ENCODE data around the gene ARHGAP33.

The ARHGAP33 gene

DNA sequence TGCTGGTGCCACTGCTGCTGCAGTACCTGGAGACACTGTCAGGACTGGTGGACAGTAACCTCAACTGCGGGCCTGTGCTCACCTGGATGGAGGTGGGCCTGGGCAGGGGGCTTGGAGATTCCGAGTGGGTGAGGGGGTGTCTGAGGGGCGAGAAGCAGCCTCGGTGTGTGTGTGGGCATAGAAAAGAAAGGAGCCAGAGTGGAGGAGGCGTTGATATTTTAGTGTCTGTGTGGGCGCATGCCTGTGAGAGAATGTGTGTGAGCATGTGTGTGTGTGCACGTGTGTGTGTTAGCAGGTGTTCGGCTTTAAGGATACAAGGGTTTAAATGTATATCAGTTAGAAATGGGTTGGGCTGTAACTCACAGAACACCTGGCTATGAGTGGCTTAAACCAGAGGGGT lies 3.7 kb downstream of the ARHGAP33 start:
- no peak for DNase-seq

DNA sequence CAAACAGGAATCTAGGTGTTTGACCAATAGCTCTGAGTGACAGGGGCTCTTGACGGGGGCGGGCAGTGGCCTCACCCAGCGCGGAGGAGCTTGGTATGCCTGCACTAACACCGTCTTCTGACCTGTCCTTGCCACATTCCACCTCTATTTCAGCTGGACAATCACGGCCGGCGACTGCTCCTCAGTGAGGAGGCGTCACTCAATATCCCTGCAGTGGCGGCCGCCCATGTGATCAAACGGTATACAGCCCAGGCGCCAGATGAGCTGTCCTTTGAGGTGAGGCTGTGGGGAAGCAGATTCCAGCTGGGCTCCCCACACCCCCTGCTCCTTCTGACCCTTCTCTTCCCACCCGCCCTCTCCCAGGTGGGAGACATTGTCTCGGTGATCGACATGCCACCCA lies 4.7 kb downstream of the ARHGAP33 start:
- DNase-seq = no peak

DNA sequence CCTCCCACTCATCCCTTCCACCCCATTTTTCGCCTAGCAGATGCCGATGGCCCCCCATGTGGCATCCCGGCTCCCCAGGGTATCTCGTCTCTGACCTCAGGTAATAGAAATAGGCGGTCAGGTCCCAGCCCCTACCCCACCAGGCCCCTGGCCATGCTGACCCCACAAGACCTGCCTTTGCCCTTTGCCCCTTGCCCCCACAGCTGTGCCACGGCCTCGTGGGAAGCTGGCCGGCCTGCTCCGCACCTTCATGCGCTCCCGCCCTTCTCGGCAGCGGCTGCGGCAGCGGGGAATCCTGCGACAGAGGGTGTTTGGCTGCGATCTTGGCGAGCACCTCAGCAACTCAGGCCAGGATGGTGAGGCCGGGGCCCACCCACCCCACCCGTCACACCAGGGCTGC lies 5.4 kb downstream of the ARHGAP33 start:
- DNase-seq = no peak

DNA sequence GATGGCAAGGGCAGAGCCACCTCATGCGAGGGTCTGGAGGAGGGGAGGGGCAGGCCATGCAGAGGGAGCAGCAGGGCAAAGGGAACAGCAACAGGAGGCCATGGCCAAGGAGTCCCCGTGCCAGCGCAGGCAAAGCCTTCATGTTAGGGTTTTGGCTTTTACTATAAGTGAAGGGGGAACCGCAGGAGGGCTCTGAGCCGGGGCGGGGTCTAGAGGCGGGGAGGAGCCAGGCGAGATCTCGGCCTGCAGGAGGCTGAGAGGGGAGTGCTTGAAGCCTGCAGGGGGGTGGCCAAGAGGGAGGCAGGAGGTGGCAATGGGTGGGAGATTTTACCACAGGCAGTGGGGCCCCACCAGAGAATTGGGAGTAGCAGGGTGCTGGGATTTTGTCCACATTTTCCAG lies 6.3 kb downstream of the ARHGAP33 start:
- no peak for DNase-seq

DNA sequence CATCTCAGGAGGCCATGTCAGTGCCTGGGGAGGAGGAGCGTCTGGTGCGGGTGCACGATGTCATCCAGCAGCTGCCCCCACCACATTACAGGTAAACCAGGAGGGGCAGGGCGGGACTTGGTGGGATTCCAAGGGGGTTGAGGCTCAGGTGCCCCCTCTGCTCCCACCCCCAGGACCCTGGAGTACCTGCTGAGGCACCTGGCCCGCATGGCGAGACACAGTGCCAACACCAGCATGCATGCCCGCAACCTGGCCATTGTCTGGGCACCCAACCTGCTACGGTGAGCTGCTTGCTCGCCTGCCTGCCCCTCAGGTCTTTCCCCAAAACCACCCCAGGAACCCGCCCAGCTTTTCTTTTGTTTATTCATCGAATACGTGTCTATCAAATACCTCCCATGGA lies 7.2 kb downstream of the ARHGAP33 start:
- no peak for DNase-seq

DNA sequence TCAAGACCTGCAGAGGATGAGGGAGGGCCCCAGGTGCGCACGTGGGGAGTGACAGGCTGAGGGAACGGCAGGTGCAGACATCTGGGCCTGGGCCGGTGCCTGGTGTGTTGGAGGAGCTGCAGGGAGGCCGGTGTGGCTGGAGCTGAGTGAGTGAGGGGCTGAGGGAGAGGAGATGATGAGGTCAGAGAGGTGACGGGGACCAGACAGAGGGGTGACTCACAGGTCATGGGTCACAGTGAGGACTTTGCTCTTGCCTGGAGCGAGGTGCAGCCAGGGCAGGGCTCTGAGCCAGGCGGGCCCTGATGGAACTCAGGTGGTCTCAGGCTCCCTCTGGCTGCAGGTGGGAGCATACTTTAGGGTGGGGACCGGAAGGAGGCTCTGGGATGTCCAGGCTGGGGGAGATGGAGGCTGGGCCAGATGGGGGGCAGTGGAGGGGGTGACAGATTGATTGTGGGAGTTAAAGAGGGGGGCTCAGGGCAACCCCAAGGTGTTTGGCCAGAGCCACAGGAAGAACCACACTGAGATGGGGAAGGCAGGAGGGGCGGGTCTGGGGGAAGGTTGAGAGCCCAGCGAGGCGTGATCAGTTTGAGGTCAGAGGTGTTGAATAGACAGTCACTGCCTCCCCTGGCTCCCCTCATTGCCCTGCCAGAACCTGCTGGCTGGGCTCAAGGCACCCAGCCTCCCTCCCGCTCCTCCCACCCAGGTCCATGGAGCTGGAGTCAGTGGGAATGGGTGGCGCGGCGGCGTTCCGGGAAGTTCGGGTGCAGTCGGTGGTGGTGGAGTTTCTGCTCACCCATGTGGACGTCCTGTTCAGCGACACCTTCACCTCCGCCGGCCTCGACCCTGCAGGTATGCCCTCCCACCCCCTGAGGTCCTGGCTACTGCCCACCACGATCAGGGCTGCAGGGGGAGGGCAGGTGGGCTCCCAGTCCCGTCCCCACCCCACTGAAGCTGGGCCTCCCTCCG lies 8.4 kb downstream of the ARHGAP33 start:
- no peak for DNase-seq

DNA sequence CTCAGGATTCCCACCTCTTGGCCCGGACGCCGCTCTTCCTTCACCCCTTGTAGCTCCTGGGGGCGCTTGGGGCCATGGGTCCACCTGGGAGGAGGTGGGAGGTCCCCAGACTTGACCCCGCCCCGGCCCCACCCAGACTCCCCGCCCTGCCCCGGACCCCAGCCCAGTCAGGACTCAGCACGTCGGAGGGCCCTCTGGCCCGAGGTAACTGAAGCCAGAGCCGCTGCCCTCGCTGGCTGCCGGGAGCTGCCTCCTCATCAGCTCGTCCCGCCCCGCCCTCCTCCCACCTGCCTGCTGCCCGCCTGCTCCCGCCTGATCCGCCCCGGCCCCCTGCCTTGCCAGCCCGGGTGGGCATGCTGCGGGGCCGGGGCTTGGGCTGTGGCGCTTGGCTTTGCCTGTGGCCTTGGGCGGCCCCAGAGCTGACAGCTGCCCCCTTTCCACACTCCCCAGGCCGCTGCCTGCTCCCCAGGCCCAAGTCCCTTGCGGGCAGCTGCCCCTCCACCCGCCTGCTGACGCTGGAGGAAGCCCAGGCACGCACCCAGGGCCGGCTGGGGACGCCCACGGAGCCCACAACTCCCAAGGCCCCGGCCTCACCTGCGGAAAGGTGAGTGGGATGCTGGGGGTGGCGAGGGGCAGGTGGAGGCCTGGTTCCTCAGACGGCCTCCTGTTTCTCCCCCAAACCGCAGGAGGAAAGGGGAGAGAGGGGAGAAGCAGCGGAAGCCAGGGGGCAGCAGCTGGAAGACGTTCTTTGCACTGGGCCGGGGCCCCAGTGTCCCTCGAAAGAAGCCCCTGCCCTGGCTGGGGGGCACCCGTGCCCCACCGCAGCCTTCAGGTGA lies 9.4 kb downstream of the ARHGAP33 start:
- DNase-seq = no peak

DNA sequence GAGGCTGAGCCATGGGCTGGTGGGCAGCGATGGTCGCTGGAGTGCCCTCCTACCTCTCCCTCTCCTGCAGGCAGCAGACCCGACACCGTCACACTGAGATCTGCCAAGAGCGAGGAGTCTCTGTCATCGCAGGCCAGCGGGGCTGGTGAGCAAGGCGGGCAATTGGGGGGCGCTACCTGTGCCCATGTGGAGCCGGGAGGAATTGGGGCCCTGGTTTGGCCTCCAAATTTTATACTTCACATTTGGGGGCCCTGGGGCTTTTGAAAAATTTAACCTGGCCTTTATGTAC lies 9.9 kb downstream of the ARHGAP33 start:
- DNase-seq = no peak

DNA sequence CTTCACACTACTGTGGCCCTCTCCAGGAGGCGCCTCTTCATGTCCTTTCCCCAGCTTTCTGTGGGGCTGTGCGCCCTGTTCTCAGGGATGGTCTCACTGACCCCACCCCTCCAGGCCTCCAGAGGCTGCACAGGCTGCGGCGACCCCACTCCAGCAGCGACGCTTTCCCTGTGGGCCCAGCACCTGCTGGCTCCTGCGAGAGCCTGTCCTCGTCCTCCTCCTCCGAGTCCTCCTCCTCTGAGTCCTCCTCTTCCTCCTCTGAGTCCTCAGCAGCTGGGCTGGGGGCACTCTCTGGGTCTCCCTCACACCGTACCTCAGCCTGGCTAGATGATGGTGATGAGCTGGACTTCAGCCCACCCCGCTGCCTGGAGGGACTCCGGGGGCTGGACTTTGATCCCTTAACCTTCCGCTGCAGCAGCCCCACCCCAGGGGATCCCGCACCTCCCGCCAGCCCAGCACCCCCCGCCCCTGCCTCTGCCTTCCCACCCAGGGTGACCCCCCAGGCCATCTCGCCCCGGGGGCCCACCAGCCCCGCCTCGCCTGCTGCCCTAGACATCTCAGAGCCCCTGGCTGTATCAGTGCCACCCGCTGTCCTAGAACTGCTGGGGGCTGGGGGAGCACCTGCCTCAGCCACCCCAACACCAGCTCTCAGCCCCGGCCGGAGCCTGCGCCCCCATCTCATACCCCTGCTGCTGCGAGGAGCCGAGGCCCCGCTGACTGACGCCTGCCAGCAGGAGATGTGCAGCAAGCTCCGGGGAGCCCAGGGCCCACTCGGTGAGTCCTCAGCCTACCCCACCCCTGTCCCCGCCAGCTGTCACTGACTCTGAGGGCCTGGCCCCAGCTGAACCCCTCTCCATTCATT lies 11.2 kb downstream of the ARHGAP33 start:
- DNase-seq = no peak

DNA sequence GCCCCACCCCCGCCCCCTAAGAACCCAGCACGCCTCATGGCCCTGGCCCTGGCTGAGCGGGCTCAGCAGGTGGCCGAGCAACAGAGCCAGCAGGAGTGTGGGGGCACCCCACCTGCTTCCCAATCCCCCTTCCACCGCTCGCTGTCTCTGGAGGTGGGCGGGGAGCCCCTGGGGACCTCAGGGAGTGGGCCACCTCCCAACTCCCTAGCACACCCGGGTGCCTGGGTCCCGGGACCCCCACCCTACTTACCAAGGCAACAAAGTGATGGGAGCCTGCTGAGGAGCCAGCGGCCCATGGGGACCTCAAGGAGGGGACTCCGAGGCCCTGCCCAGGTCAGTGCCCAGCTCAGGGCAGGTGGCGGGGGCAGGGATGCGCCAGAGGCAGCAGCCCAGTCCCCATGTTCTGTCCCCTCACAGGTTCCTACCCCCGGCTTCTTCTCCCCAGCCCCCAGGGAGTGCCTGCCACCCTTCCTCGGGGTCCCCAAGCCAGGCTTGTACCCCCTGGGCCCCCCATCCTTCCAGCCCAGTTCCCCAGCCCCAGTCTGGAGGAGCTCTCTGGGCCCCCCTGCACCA lies 11.9 kb downstream of the ARHGAP33 start:
- no peak for DNase-seq

DNA sequence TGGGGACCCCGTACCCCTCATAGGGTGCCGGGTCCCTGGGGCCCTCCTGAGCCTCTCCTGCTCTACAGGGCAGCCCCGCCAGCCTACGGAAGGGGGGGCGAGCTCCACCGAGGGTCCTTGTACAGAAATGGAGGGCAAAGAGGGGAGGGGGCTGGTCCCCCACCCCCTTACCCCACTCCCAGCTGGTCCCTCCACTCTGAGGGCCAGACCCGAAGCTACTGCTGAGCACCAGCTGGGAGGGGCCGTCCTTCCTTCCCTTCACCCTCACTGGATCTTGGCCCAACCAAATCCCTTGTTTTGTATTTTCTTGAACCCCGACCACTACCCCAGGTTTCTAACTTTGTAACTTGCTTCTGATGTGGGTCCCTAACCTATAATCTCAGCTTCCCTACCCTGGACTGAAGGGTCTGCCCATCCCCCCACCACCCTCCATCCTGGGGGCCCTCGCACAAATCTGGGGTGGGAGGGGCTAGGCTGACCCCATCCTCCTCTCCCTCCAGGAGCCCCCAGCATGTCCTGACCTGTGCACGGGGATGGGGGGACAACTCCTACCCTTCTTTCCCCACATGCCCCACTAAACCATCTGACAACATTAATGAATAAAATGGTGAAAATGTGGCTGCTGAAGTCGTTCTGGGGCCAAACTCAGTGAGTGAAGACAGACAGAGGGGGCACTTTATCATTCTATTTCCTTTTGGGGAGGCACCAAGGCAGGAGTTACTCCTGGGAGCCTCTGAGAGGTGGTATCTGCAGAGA lies 13.0 kb downstream of the ARHGAP33 start:
- DNase-seq = no peak

DNA sequence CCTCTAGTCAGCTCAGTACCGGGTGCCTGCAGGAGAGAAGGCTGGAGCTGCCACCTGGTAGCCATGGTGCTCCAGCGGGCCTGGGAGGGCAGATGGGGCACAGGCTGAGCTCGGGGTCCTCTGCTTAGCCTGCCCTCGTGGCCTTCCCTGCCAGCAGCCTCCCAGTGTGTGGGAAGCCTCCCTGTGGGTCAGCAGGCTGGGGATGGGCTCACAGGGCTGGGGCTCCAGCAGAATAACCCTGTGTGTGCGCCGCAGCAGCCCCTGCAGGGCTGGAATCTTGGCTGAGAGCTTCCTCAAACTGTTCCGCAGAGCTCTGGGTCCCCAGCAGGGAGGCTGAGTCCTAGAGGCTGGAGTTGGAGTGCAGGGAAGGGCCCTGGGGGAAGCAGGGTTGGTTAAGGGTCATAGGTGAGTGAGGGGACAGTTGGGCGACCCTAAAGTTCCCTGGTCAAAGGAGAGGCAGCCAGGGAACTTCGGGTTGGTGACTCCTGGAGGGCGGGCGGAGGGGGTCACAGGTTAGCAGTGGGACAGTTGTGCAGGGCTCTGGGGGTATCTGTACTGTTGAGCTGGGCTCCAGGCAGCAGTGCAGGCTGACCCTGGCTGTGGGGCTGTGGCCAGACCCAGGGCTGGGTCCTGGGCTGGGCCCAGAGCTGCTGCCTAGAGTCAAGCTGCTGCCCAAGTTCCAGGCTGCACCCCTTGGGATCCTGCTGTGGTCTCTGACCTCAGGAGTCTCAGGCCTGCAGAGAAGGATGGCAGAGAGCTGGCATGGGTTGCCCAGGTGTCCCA lies 14.0 kb downstream of the ARHGAP33 start:
- no peak for DNase-seq

DNA sequence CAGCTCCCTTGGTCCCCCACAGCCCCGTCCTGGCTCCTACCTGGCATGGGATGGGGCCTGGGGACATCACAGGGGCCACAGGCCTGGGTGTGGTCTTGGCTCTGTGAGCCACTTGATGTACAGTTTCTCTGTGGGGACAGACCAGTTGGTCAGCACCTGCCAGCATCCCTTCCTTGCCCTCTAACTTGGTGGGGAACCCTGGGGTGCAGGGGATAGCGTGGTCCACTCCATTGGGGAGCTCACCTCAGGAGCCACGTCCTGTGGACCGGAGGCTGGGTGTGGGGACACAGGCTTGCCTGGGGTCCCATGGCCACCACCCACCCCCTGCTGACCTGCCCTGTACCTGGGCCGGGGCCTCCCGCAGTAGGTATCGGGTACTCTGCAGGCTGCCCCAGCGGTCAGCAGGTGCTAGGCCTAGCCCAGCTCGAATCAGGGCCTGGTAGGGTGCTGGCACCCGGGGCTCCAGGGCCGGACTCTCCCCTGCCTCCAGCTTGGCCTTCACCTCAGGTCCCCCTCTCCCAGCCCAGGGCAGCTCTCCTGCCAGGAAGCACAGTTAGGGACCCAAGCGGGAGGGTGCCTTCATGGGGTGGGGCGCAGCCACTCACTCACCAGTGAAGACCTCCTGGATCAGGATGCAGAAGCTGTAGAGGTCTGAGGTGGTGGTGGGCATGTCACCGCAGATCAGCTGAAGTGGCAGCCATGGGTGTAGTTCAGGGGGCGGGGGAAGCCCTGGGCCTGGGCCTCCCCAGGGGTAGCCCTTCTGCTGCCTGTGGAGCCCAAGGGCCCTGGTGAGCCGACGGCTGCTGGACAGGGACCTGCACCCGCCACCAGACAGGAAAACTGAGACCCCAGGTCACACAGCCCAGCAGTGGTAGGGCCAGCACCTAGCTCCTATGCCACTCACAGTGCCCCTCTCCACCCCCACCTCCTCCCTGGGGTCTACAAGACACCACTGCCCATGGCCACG lies 14.9 kb downstream of the ARHGAP33 start:
- DNase-seq = no peak

DNA sequence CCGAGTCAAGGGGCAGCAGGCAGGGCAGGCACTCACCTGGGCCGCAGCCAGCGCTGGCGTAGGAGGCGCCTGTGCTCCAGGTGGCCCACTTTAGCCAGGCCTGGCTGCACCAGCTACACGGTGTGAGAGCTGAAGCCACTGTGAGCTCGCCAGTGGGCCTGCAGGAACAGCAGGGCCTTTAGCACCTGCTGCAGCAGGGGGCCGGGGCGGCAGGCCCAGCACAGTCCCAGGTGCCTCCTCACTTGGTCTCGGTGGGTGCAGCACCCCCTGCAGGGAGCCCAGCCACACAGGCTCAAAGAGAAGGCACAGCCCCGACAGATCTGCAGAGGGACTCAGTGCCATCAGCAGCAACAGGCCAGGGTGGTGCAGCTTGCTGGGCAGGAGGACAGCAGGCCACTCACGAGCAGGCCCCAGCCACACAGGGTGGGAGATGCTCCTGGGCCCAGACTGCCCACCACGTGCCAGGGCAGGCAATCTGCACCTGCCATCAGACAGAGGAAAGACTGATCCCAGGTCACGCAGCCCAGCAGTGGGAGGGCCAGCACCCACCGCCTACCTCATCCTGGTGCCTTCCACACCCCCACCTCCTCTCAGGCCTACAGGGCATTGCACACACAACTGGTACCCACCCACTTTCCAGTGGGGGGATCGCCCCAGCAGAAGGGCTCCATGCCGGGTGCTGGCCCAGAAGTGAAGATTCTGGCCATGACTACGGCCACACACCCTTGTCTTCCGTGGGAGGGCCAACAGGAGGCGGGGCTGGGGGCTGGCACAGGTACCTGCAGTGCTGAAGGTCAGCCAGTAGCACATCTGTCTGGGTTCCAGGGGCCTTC lies 15.8 kb downstream of the ARHGAP33 start:
- DNase-seq = no peak

DNA sequence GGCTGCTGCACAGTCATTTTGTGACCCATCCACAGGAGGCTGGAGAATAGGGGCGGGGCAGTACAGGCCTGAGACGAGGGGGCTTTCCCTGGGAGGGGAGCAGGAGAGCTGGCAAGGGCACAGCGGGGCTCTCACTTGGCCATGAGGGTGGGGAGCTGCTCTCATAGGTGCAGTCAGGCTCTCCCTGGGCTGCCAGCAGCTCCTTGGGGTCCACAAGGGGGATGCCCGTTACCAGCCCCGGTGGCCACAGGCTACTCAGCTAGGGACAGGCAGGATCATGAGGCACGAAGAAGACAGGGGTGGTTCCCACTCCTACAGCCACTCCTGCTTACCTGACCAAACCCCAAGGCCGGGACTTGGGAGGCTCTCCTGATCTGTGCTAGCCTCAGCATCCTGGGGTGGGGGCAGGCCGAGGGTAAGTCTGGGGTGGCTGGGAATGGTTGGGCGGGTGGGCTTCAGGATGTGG lies 16.5 kb downstream of the ARHGAP33 start:
- DNase-seq = no peak

DNA sequence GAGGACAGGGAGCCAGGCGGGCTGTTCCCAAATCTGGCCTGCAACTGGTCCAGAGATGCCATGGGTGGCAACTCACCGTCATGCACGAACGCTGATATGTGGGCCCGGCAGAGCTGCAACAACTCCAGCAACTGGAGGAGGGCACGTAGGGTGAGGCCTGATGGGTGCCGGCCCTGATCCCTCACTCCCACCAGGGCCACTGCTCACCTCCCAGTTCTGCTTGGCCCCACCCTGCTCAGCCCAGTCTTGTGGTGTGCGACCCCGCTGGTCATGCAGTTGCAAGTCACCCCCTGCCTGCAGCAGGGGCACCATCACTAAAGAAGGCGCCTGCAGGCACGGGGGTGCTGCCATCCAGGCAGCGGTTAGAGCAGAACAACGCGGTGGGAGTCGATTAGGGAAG lies 16.9 kb downstream of the ARHGAP33 start:
- DNase-seq = no peak

DNA sequence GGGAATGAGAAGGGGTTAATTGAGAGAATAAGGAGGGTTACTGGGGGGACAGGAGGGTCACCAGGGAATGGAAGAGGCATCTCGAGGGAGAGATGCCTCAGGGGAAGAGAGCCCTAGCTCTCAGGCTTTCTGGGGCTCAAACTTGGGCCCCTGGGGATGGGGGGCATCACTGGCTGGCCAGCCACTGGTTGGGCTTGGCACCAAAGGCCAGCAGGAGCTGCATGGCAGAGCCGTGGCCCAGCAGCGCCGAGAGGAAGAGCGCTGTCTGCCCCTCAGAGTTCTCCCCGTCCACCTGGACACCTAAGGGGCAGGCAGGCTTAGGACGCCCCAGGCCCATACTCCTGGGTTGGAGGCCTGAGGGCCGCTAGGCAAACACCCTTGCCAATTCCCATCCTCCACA lies 17.5 kb downstream of the ARHGAP33 start:
- no peak for DNase-seq

DNA sequence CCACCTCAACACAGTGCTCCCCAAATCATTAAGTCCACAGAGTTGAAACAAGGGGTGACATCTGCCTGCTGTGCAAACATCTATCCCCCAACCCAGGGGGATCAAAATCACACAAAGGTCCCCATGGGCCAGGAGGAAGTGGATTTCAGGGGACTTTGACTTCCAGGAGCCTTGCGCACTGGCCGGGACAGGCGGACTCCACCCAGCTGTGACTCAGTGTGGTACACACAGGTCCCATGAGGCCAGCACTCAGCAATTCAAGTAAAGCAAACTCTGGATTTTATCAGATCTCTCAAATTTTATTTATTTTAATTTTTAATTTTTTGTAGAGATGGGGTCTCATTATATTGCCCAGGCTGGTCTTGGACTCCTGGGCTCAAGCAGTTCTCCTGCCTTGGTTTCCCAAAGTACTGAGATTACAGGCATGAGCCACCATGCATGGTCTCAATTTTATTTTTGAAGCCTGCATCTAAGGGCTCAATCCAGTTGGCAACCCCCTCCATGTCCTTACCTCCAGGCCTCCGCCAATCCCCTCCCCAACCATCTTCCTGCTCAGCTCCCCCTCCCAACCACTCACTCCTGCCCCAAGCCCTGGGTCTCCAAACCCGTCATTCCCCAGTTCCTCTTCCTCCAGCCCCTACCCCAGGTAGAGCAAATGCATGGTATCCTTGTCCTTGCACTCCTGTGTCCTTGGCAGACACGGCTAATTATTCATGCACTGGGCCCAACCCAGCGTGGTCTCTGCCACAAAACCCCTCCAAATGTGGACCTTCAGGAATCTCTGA lies 18.2 kb downstream of the ARHGAP33 start:
- DNase-seq = no peak

Data from CD4-positive, alpha-beta T cell treated with Interferon gamma for 1 hour (primary cell).